HAP-1 (cell line): Measurements from ENCODE around the gene ASAP3.
A peak's percentile ranks its signal among the peaks of the same experiment; 100 is the strongest.
"Not testable (repeated sequence)": the region's sequence is repeated elsewhere in the genome, so short reads cannot be mapped to it uniquely, and the experiment has no call there.

Source experiments
- DNase-seq, 2 experiments: peaks; one replicate each; pipeline ENCODE4 v3.0.0-alpha.2; 2016 to 2020; ENCODE audit warnings: low spot score in 2 of 2
- H3K27me3 ChIP-seq: fragments of 250-450 bp; sonication (Bioruptor Pico); 2 replicates; pipeline ENCODE4 v1.5.1; 2020; ENCODE audit warnings: low read depth, mild to moderate bottlenecking, moderate library complexity
- H3K36me3 ChIP-seq: fragments of 250-450 bp; sonication (Bioruptor Pico); replicated peaks from 2 replicates; pipeline ENCODE4 v1.5.1; 2020; ENCODE audit warnings: mild to moderate bottlenecking
- H3K4me1 ChIP-seq: fragments of 250-450 bp; sonication (Bioruptor Pico); 2 replicates; pipeline ENCODE4 v1.5.1; 2020; ENCODE audit warnings: mild to moderate bottlenecking
- H3K4me3 ChIP-seq: fragments of 250-450 bp; sonication (Bioruptor Pico); 2 replicates; pipeline ENCODE4 v1.5.1; 2020; ENCODE audit warnings: mild to moderate bottlenecking, moderate library complexity
- H3K9me3 ChIP-seq: fragments of 250-450 bp; sonication (Bioruptor Pico); 2 replicates; pipeline ENCODE4 v1.5.1; 2020; ENCODE audit warnings: mild to moderate bottlenecking, moderate library complexity
- in situ Hi-C: fragments of 300-500 bp; cut with MboI; formaldehyde crosslinking; loops from 3 replicates; pipeline ENCODE4 v1.14.3; 2020; ENCODE audit warnings: low sequenced_read_pairs, inconsistent platforms, mixed read lengths

Gene ASAP3

DNA sequence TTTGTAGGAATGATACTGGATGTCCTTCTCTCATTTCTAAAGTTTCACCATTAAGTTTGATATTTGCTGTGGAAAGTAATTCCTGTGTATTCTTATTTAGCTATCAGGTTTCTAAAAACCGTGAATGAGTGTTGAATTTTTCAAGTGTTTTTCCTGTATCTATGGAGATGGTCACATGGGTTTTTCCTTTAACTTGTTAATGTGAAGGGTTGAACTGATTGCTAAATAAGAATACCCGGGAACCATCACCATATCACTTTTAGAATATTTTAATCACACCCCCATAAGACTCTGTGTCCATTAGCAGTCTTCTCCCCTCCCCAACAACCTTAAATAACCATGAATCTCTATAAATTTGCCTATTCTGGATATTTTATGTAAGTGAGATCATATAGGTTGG lies 16.5 kb upstream of the ASAP3 start:
- no peak overlapping the region for H3K4me3 ChIP-seq
- peaks cover under 1% of the 10 kb centered on the region; the same call in 1 of the 2 replicates for H3K36me3 ChIP-seq
- in situ Hi-C loops, result no loop called here
- no peaks in the 10 kb centered on the region for H3K9me3 ChIP-seq
- H3K27me3 ChIP-seq, result no peaks in the 10 kb centered on the region
- H3K4me1 ChIP-seq, result peaks cover 3% of the 10 kb centered on the region
- peak in 1 of 2 experiments; percentile 24 for DNase-seq

DNA sequence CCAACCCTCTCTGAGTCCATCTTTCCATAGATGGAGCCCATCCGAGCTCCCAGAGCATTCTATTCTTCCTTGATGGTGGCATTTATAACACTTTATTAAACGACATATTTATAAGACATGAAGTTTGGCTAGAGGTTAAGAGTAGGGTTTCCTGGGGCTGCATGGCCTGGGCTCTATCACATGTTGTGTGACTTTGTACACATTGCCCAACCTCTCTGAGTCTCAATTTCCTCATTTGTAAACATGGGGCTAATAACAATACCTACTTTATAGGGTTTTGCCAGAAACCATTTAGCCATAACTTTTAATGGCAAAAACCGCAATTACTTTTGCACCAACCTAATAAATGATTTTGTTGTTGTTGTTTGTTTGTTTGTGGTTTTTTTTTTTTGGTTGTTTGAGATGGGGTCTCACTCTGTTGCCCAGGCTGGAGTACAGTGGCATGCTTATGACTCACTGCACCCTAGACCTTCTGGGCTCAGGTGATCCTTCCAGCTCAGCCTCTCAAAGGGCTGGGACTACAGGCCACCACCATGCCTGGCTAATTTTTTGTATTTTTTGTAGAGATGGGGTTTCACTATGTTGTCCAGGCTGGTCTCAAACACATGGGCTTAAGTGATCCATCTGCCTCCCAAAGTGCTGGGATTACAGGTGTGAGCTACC lies 13.9 kb upstream of the ASAP3 start:
- DNase-seq, result no peak
- no peaks in the 10 kb centered on the region for H3K36me3 ChIP-seq
- H3K4me1 ChIP-seq, result no peaks in the 10 kb centered on the region
- no peaks in the 10 kb centered on the region for H3K27me3 ChIP-seq
- H3K9me3 ChIP-seq, result no peaks in the 10 kb centered on the region
- H3K4me3 ChIP-seq, result no peak overlapping the region
- in situ Hi-C loops, result no loop called here

DNA sequence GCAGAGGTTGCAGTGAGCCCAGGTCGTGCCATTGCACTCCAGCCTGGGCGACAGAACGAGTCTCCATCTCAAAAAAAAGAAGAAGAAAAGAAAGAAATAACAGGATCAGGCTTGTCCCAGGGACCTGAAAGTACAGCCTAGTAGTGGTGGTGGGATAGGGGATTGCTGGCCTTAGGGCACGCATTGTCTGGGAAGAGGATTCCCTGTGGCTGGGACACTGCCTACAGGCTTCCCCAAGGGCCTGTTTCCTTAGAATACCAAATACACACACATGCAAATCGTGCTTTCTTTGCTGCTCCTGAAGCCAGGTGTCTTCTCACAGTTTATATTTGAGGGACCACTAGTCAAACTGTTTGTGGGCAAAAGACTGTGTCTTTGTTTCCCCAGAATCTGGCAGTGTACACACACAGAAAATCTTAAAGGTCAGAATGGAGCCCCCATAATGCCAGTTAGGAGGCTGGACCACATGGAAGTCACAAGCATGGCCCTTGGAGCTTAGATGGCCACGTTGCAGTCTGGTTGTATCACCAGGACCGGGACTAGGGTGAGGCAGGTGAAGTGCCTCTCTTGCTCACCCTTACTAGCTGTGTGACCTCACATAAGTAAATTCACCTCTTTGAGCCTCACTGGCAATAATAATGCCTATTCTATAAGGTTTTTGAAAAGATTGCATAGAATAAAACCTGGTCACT lies 12.7 kb upstream of the ASAP3 start:
- DNase-seq, result no peak
- Histone ChIP-seq H3K9me3 (no peaks in the 10 kb centered on the region), H3K4me1 (no peaks in the 10 kb centered on the region), H3K27me3 (no peaks in the 10 kb centered on the region), H3K4me3 (no peak overlapping the region), H3K36me3 (no peaks in the 10 kb centered on the region)
- in situ Hi-C loops, result no loop called here

DNA sequence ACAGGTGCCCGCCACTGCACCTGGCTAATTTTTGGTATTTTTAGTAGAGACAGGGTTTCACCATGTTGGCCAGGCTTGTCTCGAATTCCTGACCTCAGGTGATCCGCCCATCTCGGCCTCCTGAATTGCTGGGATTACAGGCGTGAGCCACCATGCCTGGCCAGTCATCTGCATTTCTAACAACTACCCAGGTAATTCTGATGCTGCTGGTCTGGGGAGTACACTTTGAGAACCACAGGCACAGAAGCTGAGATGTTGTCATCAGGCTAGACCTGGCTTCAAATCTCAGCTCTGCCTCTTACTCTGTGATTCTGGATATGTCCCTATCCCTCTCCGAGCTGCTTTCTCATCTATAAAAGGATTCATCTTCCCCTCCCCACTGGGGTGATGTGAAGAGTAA lies 10.9 kb upstream of the ASAP3 start:
- in situ Hi-C loops, H3K27me3 ChIP-seq, H3K36me3 ChIP-seq, DNase-seq, H3K4me1 ChIP-seq, H3K4me3 ChIP-seq, H3K9me3 ChIP-seq: not testable (repeated sequence)

DNA sequence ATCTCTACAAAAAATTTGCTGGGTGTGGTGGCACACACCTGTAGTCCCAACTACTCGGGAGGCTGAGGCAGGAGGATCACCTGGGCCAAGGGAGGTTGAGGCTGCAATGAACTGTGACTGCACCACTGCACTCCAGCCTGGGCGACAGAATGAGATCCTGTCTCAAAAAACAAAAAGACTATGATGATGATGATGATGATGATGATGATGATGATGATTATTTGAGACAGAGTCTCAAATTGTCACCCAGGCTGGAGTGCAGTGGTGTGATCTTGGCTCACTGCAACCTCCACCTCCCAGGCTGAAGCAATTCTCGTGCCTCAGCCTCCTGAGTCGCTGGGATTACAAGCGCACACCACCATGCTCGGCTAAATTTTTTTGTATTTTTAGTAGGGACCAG lies 8.8 kb upstream of the ASAP3 start:
- DNase-seq, H3K36me3 ChIP-seq, H3K9me3 ChIP-seq, H3K27me3 ChIP-seq, H3K4me1 ChIP-seq, H3K4me3 ChIP-seq, in situ Hi-C loops: not testable (repeated sequence)

DNA sequence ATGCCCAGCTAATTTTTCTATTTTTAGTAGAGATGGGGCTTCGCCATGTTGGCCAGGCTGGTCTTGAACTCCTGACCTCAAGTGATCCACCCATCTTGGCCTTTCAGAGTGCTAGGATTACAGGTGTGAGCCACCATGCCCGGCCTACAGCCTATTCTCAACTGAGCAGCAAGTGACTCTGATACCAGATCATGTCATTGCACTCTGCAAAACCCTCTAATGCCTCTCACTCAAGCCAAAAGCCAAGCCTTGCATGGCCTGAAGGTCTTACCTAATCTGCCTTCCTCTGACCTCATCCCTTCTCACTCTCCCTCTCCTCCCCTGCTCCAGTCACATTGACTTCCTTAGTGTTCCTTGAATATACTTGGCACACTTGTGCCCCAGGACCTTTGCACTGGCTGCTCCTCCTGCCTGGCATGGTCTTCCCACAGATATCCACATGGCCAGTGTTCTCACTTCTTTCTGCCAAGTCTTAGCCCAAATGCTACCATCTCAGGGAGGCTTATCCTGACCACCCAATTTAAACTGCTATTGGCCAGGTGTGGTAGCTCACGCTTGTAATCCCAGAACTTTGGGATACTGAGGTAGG lies 8.2 kb upstream of the ASAP3 start:
- DNase-seq, result no peak
- Histone ChIP-seq H3K27me3 (no peaks in the 10 kb centered on the region), H3K4me3 (no peak overlapping the region), H3K36me3 (no peaks in the 10 kb centered on the region), H3K9me3 (no peaks in the 10 kb centered on the region), H3K4me1 (peaks cover 2% of the 10 kb centered on the region; the same call in 1 of the 2 replicates)
- in situ Hi-C loops, result no loop called here

DNA sequence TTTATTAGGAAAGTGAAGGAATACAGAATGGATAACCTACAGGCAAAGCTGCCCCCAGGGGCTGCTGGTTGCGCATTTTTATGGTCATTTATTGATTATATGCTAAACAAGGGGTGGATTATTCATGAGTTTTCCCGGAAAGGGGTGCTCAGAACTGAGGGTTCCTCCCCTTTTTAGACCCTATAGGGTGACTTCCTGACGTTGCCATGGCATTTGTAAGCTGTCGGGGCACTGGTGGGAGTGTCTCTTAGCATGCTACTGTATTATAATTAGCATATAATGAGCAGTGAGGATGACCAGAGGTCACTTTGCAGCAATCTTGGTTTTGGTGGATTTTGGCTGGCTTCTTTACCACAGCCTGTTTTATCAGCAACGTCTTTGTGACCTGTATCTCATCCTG lies 5.9 kb upstream of the ASAP3 start:
- Histone ChIP-seq H3K9me3 (no peaks in the 10 kb centered on the region), H3K27me3 (no peaks in the 10 kb centered on the region), H3K4me1 (peaks cover 12% of the 10 kb centered on the region), H3K36me3 (no peaks in the 10 kb centered on the region), H3K4me3 (no peak overlapping the region)
- in situ Hi-C loops, result no loop called here
- peak in 1 of 2 experiments; percentile 39 for DNase-seq

DNA sequence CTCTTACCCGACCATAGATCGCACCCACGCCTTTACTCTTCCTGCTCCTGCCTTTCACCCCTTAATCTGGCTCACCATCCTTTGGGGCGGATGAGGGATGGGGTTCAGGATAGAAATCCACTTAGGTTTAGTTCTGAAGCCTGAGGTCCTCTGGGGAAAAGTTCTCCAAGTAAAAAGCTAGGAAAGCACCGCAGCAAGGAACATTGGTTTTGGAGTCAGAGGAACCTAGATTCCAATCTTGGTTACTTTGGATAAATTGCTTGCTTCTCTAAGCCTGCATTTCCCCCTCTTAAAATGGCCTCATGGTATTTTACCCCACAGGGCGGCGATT lies 988 bp upstream of the ASAP3 start:
- in situ Hi-C loops, result no loop called here
- Histone ChIP-seq H3K36me3 (no peaks in the 10 kb centered on the region; the same call in 1 of the 2 replicates), H3K9me3 (no peaks in the 10 kb centered on the region), H3K4me3 (peak overlapping the region; percentile 41), H3K27me3 (no peaks in the 10 kb centered on the region), H3K4me1 (peaks cover 22% of the 10 kb centered on the region)
- DNase-seq, result no peak

DNA sequence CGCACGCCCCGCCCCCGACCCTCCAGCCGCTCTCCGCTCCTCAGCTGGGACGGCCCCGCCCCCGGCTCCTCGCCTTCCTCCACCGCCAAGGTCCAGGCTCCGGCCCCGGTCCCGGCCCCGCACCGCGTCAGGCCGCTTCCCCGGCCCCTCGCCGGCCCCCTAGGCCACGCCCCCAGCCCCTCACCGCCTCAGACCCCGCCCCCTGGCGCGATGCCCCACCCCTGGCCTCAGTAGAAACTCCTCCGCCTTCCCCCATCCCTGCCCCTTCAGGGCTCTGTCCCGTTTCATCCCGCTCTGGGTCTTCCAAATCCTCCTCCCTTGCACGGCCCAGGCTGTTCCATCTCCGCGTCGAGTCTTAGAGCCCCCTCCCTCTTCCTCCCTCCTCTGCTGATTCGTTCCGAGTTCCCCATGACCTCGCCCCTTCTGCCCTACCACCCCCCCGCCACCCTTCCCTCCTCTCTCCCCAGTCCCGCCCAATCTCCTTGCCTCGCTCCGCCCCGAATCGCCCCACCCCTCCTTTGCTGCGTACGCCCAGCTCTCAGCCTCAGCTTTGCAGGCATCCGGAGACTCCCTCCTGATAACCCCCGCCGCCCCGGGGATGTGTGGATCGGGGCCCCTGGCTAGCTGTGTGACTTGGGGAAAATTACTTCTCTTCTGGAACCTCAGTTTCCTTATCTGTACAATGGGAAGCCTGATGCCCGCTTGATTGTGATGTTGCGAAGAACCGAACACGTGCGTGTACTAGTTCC lies 448 bp upstream of the ASAP3 start:
- Histone ChIP-seq H3K36me3 (no peaks in the 10 kb centered on the region; the same call in 1 of the 2 replicates), H3K9me3 (no peaks in the 10 kb centered on the region), H3K4me1 (peaks cover 22% of the 10 kb centered on the region), H3K27me3 (no peaks in the 10 kb centered on the region), H3K4me3 (peak overlapping the region; percentile 41)
- peak; percentile 95 to 99 for DNase-seq
- in situ Hi-C loops, result no loop called here

DNA sequence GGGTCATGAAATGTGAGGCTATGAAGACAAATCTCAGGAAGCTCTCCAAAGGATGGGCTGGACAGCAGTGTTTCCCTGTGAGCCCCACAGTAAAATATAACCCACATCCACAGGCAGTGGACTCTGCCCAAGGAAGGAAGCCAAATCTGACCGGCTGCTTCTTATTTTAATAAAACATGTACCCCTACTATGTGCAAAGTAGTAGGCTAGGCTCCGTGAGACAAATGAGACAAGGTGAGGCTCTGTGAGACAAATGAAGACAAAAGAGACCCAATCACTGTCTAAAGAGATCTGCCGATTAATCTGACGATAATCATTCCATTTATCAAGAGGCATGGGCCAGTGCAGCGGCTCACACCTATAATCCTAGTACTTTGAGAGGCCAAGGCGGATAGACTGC lies 2.1 kb downstream of the ASAP3 start:
- H3K27me3 ChIP-seq, result no peaks in the 10 kb centered on the region
- no peaks in the 10 kb centered on the region; the same call in 1 of the 2 replicates for H3K36me3 ChIP-seq
- H3K9me3 ChIP-seq, result no peaks in the 10 kb centered on the region
- H3K4me3 ChIP-seq, result no peak overlapping the region
- H3K4me1 ChIP-seq, result peaks cover 23% of the 10 kb centered on the region
- no peak for DNase-seq
- in situ Hi-C loops, result no loop called here

DNA sequence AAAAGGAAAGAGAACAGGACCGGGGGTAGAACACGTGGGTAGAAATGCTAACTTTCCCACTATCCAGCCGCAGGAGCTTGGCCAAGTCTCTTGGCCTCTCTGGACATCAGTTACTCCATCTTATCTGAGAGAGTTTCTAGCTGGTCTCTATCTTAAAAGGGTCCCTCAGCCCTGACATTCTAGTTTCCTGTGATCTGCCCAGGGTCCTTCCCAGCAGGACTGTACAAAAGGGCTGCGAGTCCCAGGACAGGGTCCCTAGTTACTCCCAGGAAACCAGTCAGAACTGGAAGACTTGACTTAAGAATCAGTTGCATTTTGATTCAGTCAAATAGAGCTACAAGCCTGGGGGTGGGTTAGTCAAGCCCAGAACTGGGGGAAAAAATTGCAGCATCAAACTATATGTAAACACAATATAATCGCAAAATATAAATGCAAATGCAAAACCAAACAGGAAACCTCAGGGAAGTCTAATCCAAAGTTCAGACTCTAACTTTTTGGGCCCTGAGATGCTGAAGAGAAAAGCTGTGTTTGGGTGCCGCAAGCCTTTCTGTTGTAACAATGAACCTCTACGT lies 2.9 kb downstream of the ASAP3 start:
- H3K27me3 ChIP-seq, result no peaks in the 10 kb centered on the region
- peaks cover 23% of the 10 kb centered on the region for H3K4me1 ChIP-seq
- DNase-seq, result no peak
- H3K9me3 ChIP-seq, result no peaks in the 10 kb centered on the region
- in situ Hi-C loops, result no loop called here
- H3K4me3 ChIP-seq, result no peak overlapping the region
- H3K36me3 ChIP-seq, result no peaks in the 10 kb centered on the region; the same call in 1 of the 2 replicates

DNA sequence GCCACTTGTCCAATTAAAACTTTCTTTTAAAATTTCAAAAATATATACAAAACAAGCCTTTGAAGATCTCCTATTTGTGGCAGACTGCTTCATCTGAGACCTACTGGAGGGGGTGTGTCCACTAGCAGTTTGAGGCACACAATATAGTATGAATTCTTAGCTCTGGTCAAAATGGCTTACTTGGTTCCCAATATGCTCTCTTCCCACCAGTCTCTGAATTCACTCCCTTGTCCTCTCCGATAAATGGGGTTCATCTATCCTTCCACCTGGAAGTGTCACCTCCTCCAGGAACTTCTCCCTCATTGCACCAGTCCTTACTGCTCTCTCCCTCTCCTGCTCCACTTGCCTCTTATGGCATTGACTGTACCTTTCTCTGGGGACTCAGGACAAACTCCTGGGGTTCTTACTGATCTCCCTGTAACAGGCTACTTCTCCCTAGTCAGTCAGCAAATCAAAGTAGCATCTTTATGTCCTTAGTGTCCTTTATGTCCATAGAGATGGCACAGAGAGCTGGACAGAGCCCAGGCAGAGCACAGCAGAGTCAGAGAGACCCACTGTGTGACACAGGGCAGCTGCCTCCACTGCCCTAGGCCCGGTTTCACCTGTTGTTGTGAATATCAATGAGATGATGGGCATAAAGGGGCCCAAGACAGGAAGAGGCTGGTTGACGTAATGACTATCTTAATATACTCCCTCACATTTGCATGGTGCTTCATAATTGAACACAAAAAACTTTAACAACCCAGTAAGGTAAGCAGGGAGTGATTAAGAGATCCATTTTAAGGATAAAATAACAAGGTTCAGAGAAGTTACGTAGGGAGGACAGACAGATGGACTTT lies 3.6 kb downstream of the ASAP3 start:
- Histone ChIP-seq H3K27me3 (no peaks in the 10 kb centered on the region), H3K36me3 (no peaks in the 10 kb centered on the region; the same call in 1 of the 2 replicates), H3K4me3 (no peak overlapping the region), H3K4me1 (peaks cover 19% of the 10 kb centered on the region), H3K9me3 (no peaks in the 10 kb centered on the region)
- in situ Hi-C loops, result no loop called here
- DNase-seq, result no peak

DNA sequence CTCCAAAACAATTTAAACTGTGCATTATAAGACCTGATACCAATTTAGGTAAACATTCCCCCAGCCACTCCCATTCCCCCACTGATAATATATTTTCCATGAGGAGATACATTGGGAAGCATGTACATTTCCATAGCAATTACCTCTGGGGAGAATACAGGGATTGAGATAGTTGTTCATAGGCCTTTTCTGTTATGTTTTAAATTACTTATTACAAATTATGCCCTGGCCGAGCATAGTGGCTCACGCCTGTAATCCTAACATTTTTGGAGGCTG lies 4.4 kb downstream of the ASAP3 start:
- in situ Hi-C loops, result no loop called here
- Histone ChIP-seq H3K9me3 (no peaks in the 10 kb centered on the region), H3K27me3 (no peaks in the 10 kb centered on the region), H3K4me1 (peaks cover 11% of the 10 kb centered on the region), H3K36me3 (no peaks in the 10 kb centered on the region; the same call in 1 of the 2 replicates), H3K4me3 (no peak overlapping the region)
- no peak for DNase-seq
